ENCODE results near the gene KRTAP9-2. TPM values are rescaled to one million over a fixed set of nuclear protein-coding genes. Genes with fewer than 3 reads are reported as not detected.
"Not testable (repeated sequence)": the region's sequence is repeated elsewhere in the genome, so short reads cannot be mapped to it uniquely, and the experiment has no call there.

KRTAP9-2 gene
- total RNA-seq, 2 experiments from 2014 or later: not detected

- CTCF ChIA-PET: no interaction called here
- POLR2A ChIA-PET: no interaction called here
- Mint-ChIP-seq H3K4me1 (ENCODE audit: low read depth) (no peaks in the 10 kb centered on the region), H3K27ac (no peak within 1 kb of the TSS), H3K4me3 (no peak within 1 kb of the TSS), H3K9me3 (no peaks in the 10 kb centered on the region), H3K36me3 (ENCODE audit: low read depth) (no peaks in the 10 kb centered on the region), H3K27me3 (no peaks in the 10 kb centered on the region)
- no peak for TF ChIP-seq CTCF (IDR thresholded peaks at IDR 0.05)
- ATAC-seq (no peak), DNase-seq (no peak)
- intact Hi-C loops (cut with micrococcal nuclease): no loop called here
Measured at GRCh38 chr17:41184480-41184961, 41.9 kb upstream of the KRTAP9-2 start, which contains the start of gene KRTAP4-1. Gene KRTAP4-1, minus strand, starts transcription at chr17:41184911. Its CDS starts 57 bp downstream, at chr17:41184854.

- no peaks in the 10 kb centered on the region for H3K27me3 Mint-ChIP-seq
- no peaks in the 10 kb centered on the region for H3K4me1 Mint-ChIP-seq (ENCODE audit: low read depth)
- intact Hi-C loops (cut with micrococcal nuclease): no loop called here
- no peaks in the 10 kb centered on the region for H3K9me3 Mint-ChIP-seq
- H3K27ac Mint-ChIP-seq: no peak overlapping the region
- no peak overlapping the region for H3K4me3 Mint-ChIP-seq
- ChIA-PET POLR2A (no interaction called here), CTCF (no interaction called here)
- ATAC-seq (no peak), DNase-seq (no peak)
- no peak for TF ChIP-seq CTCF (IDR thresholded peaks at IDR 0.05)
- no peaks in the 10 kb centered on the region for H3K36me3 Mint-ChIP-seq (ENCODE audit: low read depth)
Measured at GRCh38 chr17:41185001-41185400, 41.4 kb upstream of the KRTAP9-2 start.

GRCh38 chr17:41186872-41187271 lies 39.6 kb upstream of the KRTAP9-2 start:
- no peak for ATAC-seq
- Mint-ChIP-seq H3K9me3 (no peaks in the 10 kb centered on the region), H3K4me1 (ENCODE audit: low read depth) (no peaks in the 10 kb centered on the region), H3K36me3 (ENCODE audit: low read depth) (no peaks in the 10 kb centered on the region), H3K4me3 (no peak overlapping the region), H3K27ac (no peak overlapping the region), H3K27me3 (no peaks in the 10 kb centered on the region)
- POLR2A ChIA-PET: interaction anchor here (1.1 kb wide), 1 partner anchor 23 kb away, joined by 3 read pairs; no protein-coding TSS in a partner anchor
- DNase-seq: no peak
- CTCF ChIA-PET: no interaction called here
- no peak for TF ChIP-seq CTCF (IDR thresholded peaks at IDR 0.05)
- intact Hi-C loops (cut with micrococcal nuclease): no loop called here

GRCh38 chr17:41189837-41190318 lies 36.6 kb upstream of the KRTAP9-2 start, which contains the start of gene KRTAP9-1:
Gene KRTAP9-1, plus strand, starts transcription at chr17:41189887. Its CDS starts 0 bp downstream, at chr17:41189887.
- H3K9me3 Mint-ChIP-seq; H3K4me1 Mint-ChIP-seq (ENCODE audit: low read depth); H3K27me3 Mint-ChIP-seq; CTCF ChIA-PET; DNase-seq; ATAC-seq; H3K27ac Mint-ChIP-seq; POLR2A ChIA-PET; H3K4me3 Mint-ChIP-seq; intact Hi-C loops (cut with micrococcal nuclease); H3K36me3 Mint-ChIP-seq (ENCODE audit: low read depth): not testable (repeated sequence)

- intact Hi-C loops (cut with micrococcal nuclease): no loop called here
- no peaks in the 10 kb centered on the region for H3K36me3 Mint-ChIP-seq (ENCODE audit: low read depth)
- DNase-seq (no peak), ATAC-seq (no peak)
- no peaks in the 10 kb centered on the region for H3K4me1 Mint-ChIP-seq (ENCODE audit: low read depth)
- H3K9me3 Mint-ChIP-seq: no peaks in the 10 kb centered on the region
- POLR2A ChIA-PET: no interaction called here
- H3K27ac Mint-ChIP-seq: no peak overlapping the region
- H3K27me3 Mint-ChIP-seq: no peaks in the 10 kb centered on the region
- TF ChIP-seq CTCF (IDR thresholded peaks at IDR 0.05): no peak
- H3K4me3 Mint-ChIP-seq: no peak overlapping the region
- CTCF ChIA-PET: no interaction called here
Measured at GRCh38 chr17:41190328-41190727, 36.1 kb upstream of the KRTAP9-2 start.
